Liver (tissue), 9 donors: ENCODE data around the gene LPP. TPM values are rescaled to one million over a fixed set of nuclear protein-coding genes. Genes with fewer than 3 reads are reported as not detected.

Source experiments
- DNase-seq: peaks from one replicate; pipeline ENCODE4 v3.0.0-alpha.2; 2017; ENCODE audit warnings: low spot score
- H3K27ac ChIP-seq, 2 donors: one replicate each; pipeline ENCODE4 v1.7.0; 2013; ENCODE audit warnings: inconsistent platforms in 2 of 2, low read length in 2 of 2, control low read depth in 1 of 2, low read depth in 1 of 2, mild to moderate bottlenecking in 1 of 2
- H3K27me3 ChIP-seq, 4 donors: one replicate each; pipeline versions ENCODE4 v1.6.1 to v1.7.0; 2013; ENCODE audit warnings: low read length in 3 of 4, inconsistent platforms in 1 of 4, mild to moderate bottlenecking in 1 of 4, moderate library complexity in 1 of 4; ENCODE audit not compliant: control insufficient read depth in 4 of 4, insufficient read depth in 4 of 4
- H3K36me3 ChIP-seq, 4 donors: one replicate each; pipeline versions ENCODE4 v1.6.1 to v1.7.0; 2013; ENCODE audit warnings: low read length in 3 of 4, mild to moderate bottlenecking in 3 of 4, low read depth in 1 of 4, moderate library complexity in 1 of 4; ENCODE audit not compliant: control insufficient read depth in 4 of 4, insufficient read depth in 3 of 4
- H3K4me1 ChIP-seq, 4 donors: one replicate each; pipeline versions ENCODE4 v1.6.1 to v1.7.0; 2013; ENCODE audit warnings: low read length in 3 of 4, mild to moderate bottlenecking in 3 of 4, moderate library complexity in 1 of 4; ENCODE audit not compliant: control insufficient read depth in 4 of 4, insufficient read depth in 4 of 4
- H3K4me3 ChIP-seq, 3 donors: one replicate each; pipeline versions ENCODE4 v1.6.1 to v1.7.0; 2013; ENCODE audit warnings: low read length in 3 of 3, control low read depth in 1 of 3, low read depth in 1 of 3, mild to moderate bottlenecking in 1 of 3
- H3K9ac ChIP-seq, 2 donors: one replicate each; pipeline ENCODE4 v1.7.0; 2013; ENCODE audit warnings: low read length in 2 of 2, mild to moderate bottlenecking in 2 of 2, moderate library complexity in 2 of 2, control low read depth in 1 of 2, low read depth in 1 of 2
- H3K9me3 ChIP-seq, 4 donors: one replicate each; pipeline versions ENCODE4 v1.6.1 to v1.7.0; 2013; ENCODE audit warnings: low read length in 3 of 4; ENCODE audit not compliant: control insufficient read depth in 4 of 4
- ATF3 ChIP-seq: IDR thresholded peaks from 2 replicates; pipeline ENCODE4 v1.6.1; 2016; ENCODE audit warnings: antibody characterized with exemption
- CTCF ChIP-seq: fragments of 150-350 bp; IDR thresholded peaks from 2 replicates; pipeline ENCODE4 v1.5.1; 2017; ENCODE audit warnings: improper control_type of control experiment, low read depth, low read length; ENCODE audit not compliant: missing input control
- EGR1 ChIP-seq, 2 donors: IDR thresholded peaks; 2 replicates each; pipeline ENCODE4 v1.6.1; 2016 to 2018; ENCODE audit warnings: antibody characterized with exemption in 2 of 2, low read depth in 2 of 2
- FOXA1 ChIP-seq: IDR thresholded peaks from 2 replicates; pipeline ENCODE4 v1.6.1; 2016; ENCODE audit warnings: antibody characterized with exemption
- FOXA2 ChIP-seq: IDR thresholded peaks from 2 replicates; pipeline ENCODE4 v1.6.1; 2016; ENCODE audit warnings: antibody characterized with exemption
- GABPA ChIP-seq, 2 donors: IDR thresholded peaks in 1 of 2; conservative IDR thresholded peaks in 1 of 2; 2 replicates each; pipeline ENCODE4 v1.6.1; 2016; ENCODE audit warnings: antibody characterized with exemption in 2 of 2, mild to moderate bottlenecking in 1 of 2, moderate library complexity in 1 of 2
- HNF4A ChIP-seq, 2 donors: conservative IDR thresholded peaks; 2 replicates each; pipeline ENCODE4 v1.6.1; 2016; ENCODE audit warnings: antibody characterized with exemption in 2 of 2, mild to moderate bottlenecking in 2 of 2
- HNF4G ChIP-seq: IDR thresholded peaks from 2 replicates; pipeline ENCODE4 v1.6.1; 2016; ENCODE audit warnings: antibody characterized with exemption
- JUND ChIP-seq, 2 donors: IDR thresholded peaks; 2 replicates each; pipeline ENCODE4 v1.6.1; 2016; ENCODE audit warnings: antibody characterized with exemption in 2 of 2
- NR2F2 ChIP-seq: IDR thresholded peaks from 2 replicates; pipeline ENCODE4 v1.6.1; 2016; ENCODE audit warnings: antibody characterized with exemption
- RAD21 ChIP-seq, 2 donors: IDR thresholded peaks; 2 replicates each; pipeline ENCODE4 v1.6.1; 2016; ENCODE audit warnings: antibody characterized with exemption in 2 of 2, mild to moderate bottlenecking in 2 of 2
- REST ChIP-seq: IDR thresholded peaks from 2 replicates; pipeline ENCODE4 v1.6.1; 2016; ENCODE audit warnings: antibody characterized with exemption, mild to moderate bottlenecking
- RXRA ChIP-seq, 2 donors: IDR thresholded peaks; 2 replicates each; pipeline ENCODE4 v1.6.1; 2017 to 2018; ENCODE audit warnings: antibody characterized with exemption in 2 of 2, mild to moderate bottlenecking in 1 of 2
- SP1 ChIP-seq: IDR thresholded peaks from 2 replicates; pipeline ENCODE4 v1.6.1; 2018; ENCODE audit warnings: antibody characterized with exemption, mild to moderate bottlenecking
- TAF1 ChIP-seq: conservative IDR thresholded peaks from 2 replicates; pipeline ENCODE4 v1.6.1; 2016; ENCODE audit warnings: antibody characterized with exemption, mild to moderate bottlenecking
- YY1 ChIP-seq: IDR thresholded peaks from 2 replicates; pipeline ENCODE4 v1.6.1; 2016; ENCODE audit warnings: antibody characterized with exemption, mild to moderate bottlenecking
- WGBS: extraction: QIAGEN DNeasy Blood & Tissue Kit; methylation state at CpG from one replicate; pipeline ENCODE4 v1.1.7; 2013; 5-methylcytosine and 5-hydroxymethylcytosine counted together
- polyA plus RNA-seq, 2 donors: library from polyadenylated mRNA; stranded (reverse) in 1 of 2; unstranded in 1 of 2; fragments of 200-250 nt in 1 of 2; fragments of >200 nt in 1 of 2; fragmentation: Nextera tagmentation in 1 of 2; extraction: Ambion mirVana in 1 of 2; gene quantifications; one replicate each; pipeline versions ENCODE4 v1.2.1 to v1.2.3, GENCODE V29; 2013 to 2015
- total RNA-seq, 2 donors: library from RNA; depleted of rRNA; stranded (reverse); fragments of >200 nt; gene quantifications; one replicate each; pipeline ENCODE4 v1.2.3, GENCODE V29; 2014
- TF ChIP-seq, protein P1 (sequence below): IDR thresholded peaks from 2 replicates; pipeline ENCODE4 v1.6.1; 2016; ENCODE audit warnings: antibody characterized with exemption
- TF ChIP-seq, protein P2 (sequence below): IDR thresholded peaks from 2 replicates; pipeline ENCODE4 v1.6.1; 2016; ENCODE audit warnings: antibody characterized with exemption
- donor health status: healthy.
- donor health status: healthy.
- donor health status: healthy.
- donor health status: healthy.
- donor health status: healthy.

The LPP gene
- total and polyA plus RNA-seq, 4 donors, result 3.3 to 53.7 (median 28.2) TPM

GRCh38 chr3:188825901-188826300, 671.9 kb downstream of the LPP start:
- no peak for DNase-seq
- H3K27me3 ChIP-seq, result no peaks in the 10 kb centered on the region
- H3K9me3 ChIP-seq, result no peaks in the 10 kb centered on the region
- peaks cover 0 to 8% (median 3%) of the 10 kb centered on the region in 4 donors for H3K4me1 ChIP-seq
- no peaks in the 10 kb centered on the region for H3K36me3 ChIP-seq
- H3K27ac ChIP-seq, result no peak overlapping the region
- WGBS, result 97% methylated on average over 6 of the region's 6 CpGs
- TF ChIP-seq REST (no peak), ATF3 (no peak), NR2F2 (no peak), FOXA2 (no peak), RXRA (IDR thresholded peaks at IDR 0.05) (no peak), GABPA (IDR thresholded peaks at IDR 0.05 in 1 of 2, conservative IDR thresholded peaks at IDR 0.05 in 1 of 2) (no peak), FOXA1 (no peak), SP1 (no peak), HNF4G (no peak), HNF4A (conservative IDR thresholded peaks at IDR 0.05) (no peak), RAD21 (IDR thresholded peaks at IDR 0.05) (no peak)
- TF ChIP-seq, protein P1, sequence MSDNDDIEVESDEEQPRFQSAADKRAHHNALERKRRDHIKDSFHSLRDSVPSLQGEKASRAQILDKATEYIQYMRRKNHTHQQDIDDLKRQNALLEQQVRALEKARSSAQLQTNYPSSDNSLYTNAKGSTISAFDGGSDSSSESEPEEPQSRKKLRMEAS, result no peak
- no peak overlapping the region for H3K9ac ChIP-seq
- H3K4me3 ChIP-seq, result no peak overlapping the region

DNA sequence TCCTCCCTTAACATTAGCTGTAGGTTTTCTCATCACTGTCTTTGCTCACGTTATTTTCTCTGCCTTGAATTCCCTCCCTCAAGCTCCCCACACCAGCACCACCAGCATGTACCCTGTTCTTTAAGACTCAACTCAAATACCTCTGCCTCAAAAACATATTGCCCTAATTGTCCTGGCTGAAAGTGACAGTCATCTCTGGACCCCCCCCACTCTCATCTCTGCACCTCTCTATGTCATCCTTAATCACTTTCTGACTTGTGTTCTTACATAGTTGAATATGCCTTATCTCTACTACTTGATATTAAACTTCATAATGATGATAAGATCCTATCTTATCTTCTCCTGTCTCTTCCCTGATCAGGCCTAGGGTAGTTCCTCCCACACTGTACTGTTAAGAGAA, 672.6 kb downstream of the LPP start:
- Histone ChIP-seq H3K27me3 (no peaks in the 10 kb centered on the region), H3K4me1 (peaks cover 0 to 8% (median 3%) of the 10 kb centered on the region in 4 donors), H3K27ac (no peak overlapping the region), H3K36me3 (no peaks in the 10 kb centered on the region), H3K4me3 (no peak overlapping the region), H3K9me3 (no peaks in the 10 kb centered on the region), H3K9ac (no peak overlapping the region)
- DNase-seq, result no peak
- TF ChIP-seq EGR1 (IDR thresholded peaks at IDR 0.05; ENCODE audit: low read depth in 2 of 2), result no peak
- TF ChIP-seq CTCF, result no peak
- no peak for TF ChIP-seq NR2F2
- TF ChIP-seq RAD21 (IDR thresholded peaks at IDR 0.05), result no peak
- TF ChIP-seq HNF4A (conservative IDR thresholded peaks at IDR 0.05), result no peak
- TF ChIP-seq, protein P1, result no peak
- no peak for TF ChIP-seq RXRA (IDR thresholded peaks at IDR 0.05)
- TF ChIP-seq HNF4G, result no peak
- TF ChIP-seq, protein P2, sequence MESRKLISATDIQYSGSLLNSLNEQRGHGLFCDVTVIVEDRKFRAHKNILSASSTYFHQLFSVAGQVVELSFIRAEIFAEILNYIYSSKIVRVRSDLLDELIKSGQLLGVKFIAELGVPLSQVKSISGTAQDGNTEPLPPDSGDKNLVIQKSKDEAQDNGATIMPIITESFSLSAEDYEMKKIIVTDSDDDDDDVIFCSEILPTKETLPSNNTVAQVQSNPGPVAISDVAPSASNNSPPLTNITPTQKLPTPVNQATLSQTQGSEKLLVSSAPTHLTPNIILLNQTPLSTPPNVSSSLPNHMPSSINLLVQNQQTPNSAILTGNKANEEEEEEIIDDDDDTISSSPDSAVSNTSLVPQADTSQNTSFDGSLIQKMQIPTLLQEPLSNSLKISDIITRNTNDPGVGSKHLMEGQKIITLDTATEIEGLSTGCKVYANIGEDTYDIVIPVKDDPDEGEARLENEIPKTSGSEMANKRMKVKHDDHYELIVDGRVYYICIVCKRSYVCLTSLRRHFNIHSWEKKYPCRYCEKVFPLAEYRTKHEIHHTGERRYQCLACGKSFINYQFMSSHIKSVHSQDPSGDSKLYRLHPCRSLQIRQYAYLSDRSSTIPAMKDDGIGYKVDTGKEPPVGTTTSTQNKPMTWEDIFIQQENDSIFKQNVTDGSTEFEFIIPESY, result no peak
- TF ChIP-seq FOXA2, result no peak
- TF ChIP-seq ATF3, result no peak
- no peak for TF ChIP-seq TAF1
- TF ChIP-seq REST, result no peak
- TF ChIP-seq YY1, result no peak
- TF ChIP-seq JUND (IDR thresholded peaks at IDR 0.05), result no peak
- TF ChIP-seq FOXA1, result no peak
- no peak for TF ChIP-seq GABPA (IDR thresholded peaks at IDR 0.05 in 1 of 2, conservative IDR thresholded peaks at IDR 0.05 in 1 of 2)
- TF ChIP-seq SP1, result no peak
- 58% methylated on average over 1 of the region's 1 CpG for WGBS
